K562 (cell line): Measurements from ENCODE around the gene DNAJB2. TPM values are rescaled to one million over a fixed set of nuclear protein-coding genes. Genes with fewer than 3 reads are reported as not detected.

Source experiments
- ATAC-seq: fragments of 200-7000 bp; cut with Tn5 transposase; 3 replicates; pipeline ENCODE4 v1.9.1; 2020; ENCODE audit warnings: moderate library complexity
- BruUV-seq: library from RNA; stranded (reverse); fragments of 400-500 nt; replicated peaks from 2 replicates; lab custom pipeline; 2021; lab: Mats Ljungman, UMichigan
- CTCF ChIA-PET: fragments of 300-600 bp; formaldehyde crosslinking; extraction: SDS; loops from one replicate; lab custom pipeline; 2021; ENCODE audit warnings: low intra/inter-chr PET ratio; lab: Yijun Ruan, JAX
- POLR2A ChIA-PET: fragments of 300-600, 350-650 bp; sonication (Branson Sonifier 250); formaldehyde crosslinking; extraction: SDS; loops from one replicate; lab custom pipeline; 2021; ENCODE audit warnings: antibody characterized with exemption, inconsistent platforms; lab: Yijun Ruan, JAX
- DNase-seq, 4 experiments: peaks; one replicate each; pipeline versions ENCODE4 v3.0.0 to v3.0.0-alpha.2; 2011 to 2018; ENCODE audit warnings: low spot score in 3 of 4, mixed read lengths in 3 of 4; ENCODE audit errors: extremely low read depth in 1 of 4
- FAIRE-seq: peaks from 2 replicates; lab custom pipeline; 2011; peaks lifted over from hg19 to GRCh38; lab: Jason Lieb, UNC
- H2AFZ ChIP-seq: 2 replicates; pipeline ENCODE4 v1.6.0; 2011; ENCODE audit warnings: low read depth, low read length, control low read depth, inconsistent platforms
- H3K27ac ChIP-seq: fragments of 200-600 bp; 3 replicates; pipeline ENCODE4 v1.8.0; 2011; ENCODE audit warnings: low read depth, mild to moderate bottlenecking, control low read depth, inconsistent platforms, low read length, moderate library complexity, mixed read lengths; ENCODE audit errors: extremely low read depth
- H3K27me3 ChIP-seq, 2 experiments: fragments of 300-600 bp in 1 of 2; 2 replicates in 1 of 2; 3 replicates in 1 of 2; pipeline versions ENCODE4 v1.6.0 to v1.8.0; 2011; ENCODE audit warnings: inconsistent platforms in 2 of 2, low read length in 2 of 2, mild to moderate bottlenecking in 1 of 2, mixed read lengths in 1 of 2, moderate library complexity in 1 of 2; ENCODE audit not compliant: control insufficient read depth in 2 of 2, insufficient read depth in 2 of 2
- H3K36me3 ChIP-seq: fragments of 300-600 bp; 3 replicates; pipeline ENCODE4 v1.8.0; 2011; ENCODE audit warnings: mild to moderate bottlenecking, low read length, inconsistent platforms; ENCODE audit not compliant: control insufficient read depth, insufficient read depth
- H3K4me1 ChIP-seq, 2 experiments: fragments of 200-600 bp in 1 of 2; replicated peaks in 1 of 2; 2 replicates in 1 of 2; 3 replicates in 1 of 2; pipeline versions ENCODE4 v1.5.1 to v1.8.0; 2011; ENCODE audit warnings: inconsistent platforms in 2 of 2, low read length in 2 of 2, mild to moderate bottlenecking in 1 of 2, mixed read lengths in 1 of 2, moderate library complexity in 1 of 2; ENCODE audit not compliant: control insufficient read depth in 2 of 2, insufficient read depth in 2 of 2
- H3K4me2 ChIP-seq: 2 replicates; pipeline ENCODE4 v1.6.1; 2011; ENCODE audit warnings: low read length, control low read depth, inconsistent platforms, mixed read lengths; ENCODE audit not compliant: insufficient read depth
- H3K4me3 ChIP-seq: fragments of 200-600 bp; sonication (generic), shearing (Covaris generic); 2 replicates; pipeline ENCODE4 v1.5.1; 2016; ENCODE audit warnings: control low read depth, inconsistent platforms
- H3K79me2 ChIP-seq: fragments of 200-600 bp; 3 replicates; pipeline ENCODE4 v1.8.0; 2011; ENCODE audit warnings: low read length, inconsistent platforms; ENCODE audit not compliant: control insufficient read depth, insufficient read depth
- H3K9ac ChIP-seq, 2 experiments: 2 replicates each; pipeline versions ENCODE4 v1.6.0 to v1.6.1; 2011; ENCODE audit warnings: low read depth in 2 of 2, low read length in 2 of 2, control low read depth in 1 of 2, inconsistent platforms in 1 of 2, mild to moderate bottlenecking in 1 of 2, mixed read lengths in 1 of 2; ENCODE audit not compliant: insufficient read depth in 1 of 2
- H3K9me1 ChIP-seq: one replicate; pipeline ENCODE4 v1.6.0; 2011; ENCODE audit warnings: inconsistent platforms, mild to moderate bottlenecking, low read length, moderate library complexity; ENCODE audit not compliant: control insufficient read depth, insufficient read depth
- H3K9me3 ChIP-seq: replicated peaks from 2 replicates; pipeline ENCODE4 v1.5.1; 2011; ENCODE audit warnings: low read depth, low read length, inconsistent platforms; ENCODE audit not compliant: control insufficient read depth, insufficient read depth
- H4K20me1 ChIP-seq: replicated peaks from 2 replicates; pipeline ENCODE4 v1.6.1; 2011; ENCODE audit warnings: low read length, inconsistent platforms, mixed read lengths; ENCODE audit not compliant: control insufficient read depth, insufficient read depth
- CHD2 ChIP-seq: IDR thresholded peaks from 2 replicates; pipeline ENCODE4 v1.6.1; 2011; ENCODE audit warnings: low read depth, low read length
- FOXK2 ChIP-seq, 2 experiments: fragments of 450-650 bp; IDR thresholded peaks in 1 of 2; conservative IDR thresholded peaks in 1 of 2; 2 replicates each; pipeline ENCODE4 v1.6.1; 2016; ENCODE audit warnings: low read depth in 2 of 2, mild to moderate bottlenecking in 1 of 2
- FOXM1 ChIP-seq, 2 experiments: fragments of 450-650 bp in 1 of 2; sonication (generic) in 1 of 2; formaldehyde crosslinking in 1 of 2; IDR thresholded peaks; 2 replicates each; pipeline versions ENCODE4 v1.6.1 to v1.9.0; 2017 to 2022; ENCODE audit warnings: low read depth in 2 of 2, mild to moderate bottlenecking in 2 of 2, missing genetic modification reagents in 1 of 2, moderate library complexity in 1 of 2
- MEF2D ChIP-seq: conservative IDR thresholded peaks from 2 replicates; pipeline ENCODE4 v1.6.1; 2016; ENCODE audit warnings: low read depth, missing genetic modification characterization, missing compliant biosample characterization
- NFATC3 ChIP-seq: fragments of 450-650 bp; IDR thresholded peaks from 2 replicates; pipeline ENCODE4 v1.6.1; 2017; ENCODE audit warnings: mild to moderate bottlenecking
- PTBP1 ChIP-seq: fragments of 200-400 bp; formaldehyde crosslinking; IDR thresholded peaks from 2 replicates; pipeline ENCODE4 v1.6.1; 2017; ENCODE audit warnings: low read depth, low read length
- SMARCB1 ChIP-seq: IDR thresholded peaks from 2 replicates; pipeline ENCODE4 v1.6.1; 2011; ENCODE audit warnings: improper control_type of control experiment, low read depth; ENCODE audit not compliant: insufficient read length
- WGBS: fragments of 100-300 bp; shearing (Covaris generic); methylation state at CpG from one replicate; pipeline ENCODE4 v1.1.6; 2016; ENCODE audit warnings: low coverage, mixed read lengths; ENCODE audit not compliant: insufficient coverage; ENCODE audit errors: missing lambda C conversion rate; 5-methylcytosine and 5-hydroxymethylcytosine counted together
- in situ Hi-C: fragments of 300-500 bp; cut with MboI; formaldehyde crosslinking; loops from 4 replicates; pipeline ENCODE4 v1.15.0; 2018; ENCODE audit warnings: inconsistent platforms, mixed read lengths
- intact Hi-C: fragments of 100-400 bp; cut with micrococcal nuclease; formaldehyde crosslinking; loops from 2 replicates; pipeline ENCODE4 v1.14.2; 2022
- polyA plus RNA-seq, 8 experiments: library from polyadenylated mRNA; depleted of rRNA in 4 of 8; stranded (reverse) in 5 of 8; unstranded in 3 of 8; fragments of >200 nt; fragmentation: Nextera tagmentation in 2 of 8; fragmentation: Illumina TruSeq in 1 of 8; extraction: Ambion mirVana in 2 of 8; extraction: Trizol in 1 of 8; gene quantifications; 2 replicates each; pipeline versions ENCODE4 v1.2.1 to v1.2.3, GENCODE V29; 2011 to 2014; ENCODE audit warnings: inconsistent platforms in 1 of 8, missing spikeins in 1 of 8
- total RNA-seq, 7 experiments: library from RNA; depleted of rRNA in 6 of 7; stranded (reverse); fragments of >200 nt in 6 of 7; fragmentation: Illumina TruSeq in 2 of 7; extraction: Trizol in 2 of 7; gene quantifications; 2 replicates each; pipeline versions ENCODE4 v1.2.1 to v1.2.3, GENCODE V29; 2011 to 2021; ENCODE audit warnings: low replicate concordance in 1 of 7
- TF ChIP-seq, protein P1 (sequence below): sonication (generic); formaldehyde crosslinking; IDR thresholded peaks from 2 replicates; pipeline ENCODE4 v1.8.1; 2022; ENCODE audit warnings: missing genetic modification reagents

The DNAJB2 gene
- total and polyA plus RNA-seq, 9 of the 15 experiments (the other 6 are each of a cell fraction or from before 2014, with no cell fraction given) = 0.08 to 3.0 (median 2.2) TPM; not detected in 1

GRCh38 chr2:219297766-219298456 lies 18.7 kb downstream of the DNAJB2 start:
- FAIRE-seq (no peak), DNase-seq (no peak), ATAC-seq (no peak)
- BruUV-seq = no TSS peak
- H3K9ac ChIP-seq = no peak overlapping the region
- H3K27me3 ChIP-seq = peaks cover 8 to 36% of the 10 kb centered on the region in 2 experiments
- H3K4me2 ChIP-seq = no peak overlapping the region
- WGBS = 66% methylated on average over 8 of the region's 14 CpGs
- no peaks in the 10 kb centered on the region for H3K79me2 ChIP-seq
- intact Hi-C loops = loop anchor here (1.0 to 5.0 kb wide), 4 partner anchors 54 to 138 kb away; partner anchors contain the start of genes ANKZF1, ATG9A and NHEJ1
- in situ Hi-C loops = no loop called here
- no peaks in the 10 kb centered on the region for H3K9me1 ChIP-seq
- no peak overlapping the region for H3K4me3 ChIP-seq
- no peaks in the 10 kb centered on the region for H4K20me1 ChIP-seq
- no peaks in the 10 kb centered on the region for H3K36me3 ChIP-seq
- no peaks in the 10 kb centered on the region for H3K9me3 ChIP-seq
- no peak overlapping the region for H3K27ac ChIP-seq
- CTCF ChIA-PET = interaction anchor here (1.0 to 1.7 kb wide), 4 partner anchors 40 to 239 kb away, joined by 3 to 10 read pairs (median 4); partner anchors contain the start of gene NHEJ1
- POLR2A ChIA-PET = interaction anchor here (0.8 kb wide), 1 partner anchor 12 kb away, joined by 3 read pairs; no protein-coding TSS in a partner anchor
- TF ChIP-seq NFATC3 (no peak), PTBP1 (no peak), FOXM1 (IDR thresholded peaks at IDR 0.05; ENCODE audit: low read depth) (no peak), FOXM1 (CRISPR knock-in tag; IDR thresholded peaks at IDR 0.05; ENCODE audit: low read depth) (no peak), CHD2 (no peak), MEF2D (tag) (no peak), SMARCB1 (no peak), FOXK2 (conservative IDR thresholded peaks at IDR 0.05 in 1 of 2, IDR thresholded peaks at IDR 0.05 in 1 of 2; ENCODE audit: low read depth in 2 of 2) (no peak)
- TF ChIP-seq, protein P1, sequence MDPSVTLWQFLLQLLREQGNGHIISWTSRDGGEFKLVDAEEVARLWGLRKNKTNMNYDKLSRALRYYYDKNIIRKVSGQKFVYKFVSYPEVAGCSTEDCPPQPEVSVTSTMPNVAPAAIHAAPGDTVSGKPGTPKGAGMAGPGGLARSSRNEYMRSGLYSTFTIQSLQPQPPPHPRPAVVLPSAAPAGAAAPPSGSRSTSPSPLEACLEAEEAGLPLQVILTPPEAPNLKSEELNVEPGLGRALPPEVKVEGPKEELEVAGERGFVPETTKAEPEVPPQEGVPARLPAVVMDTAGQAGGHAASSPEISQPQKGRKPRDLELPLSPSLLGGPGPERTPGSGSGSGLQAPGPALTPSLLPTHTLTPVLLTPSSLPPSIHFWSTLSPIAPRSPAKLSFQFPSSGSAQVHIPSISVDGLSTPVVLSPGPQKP = no peak
- peaks cover 22 to 44% of the 10 kb centered on the region in 2 experiments; a peak in 4 of 5 replicates for H3K4me1 ChIP-seq
- H2AFZ ChIP-seq = no peak overlapping the region
